HL-60 (cell line): Measurements from ENCODE around the gene MTG2.

Experiments used
- DNase-seq, 2 experiments: peaks; one replicate each; pipeline ENCODE4 v3.0.0-alpha.2; 2010 to 2020; ENCODE audit warnings: low read depth in 1 of 2, low spot score in 1 of 2
- H3K27ac ChIP-seq: fragments of 250-450 bp; sonication (Bioruptor Pico); replicated peaks from 2 replicates; pipeline ENCODE4 v1.5.1; 2020; ENCODE audit warnings: mild to moderate bottlenecking, moderate library complexity
- H3K27me3 ChIP-seq: fragments of 250-450 bp; sonication (Bioruptor Pico); 2 replicates; pipeline ENCODE4 v1.5.1; 2021; ENCODE audit warnings: mild to moderate bottlenecking, moderate library complexity; ENCODE audit not compliant: insufficient read depth, poor library complexity, severe bottlenecking
- H3K4me3 ChIP-seq: replicated peaks from 2 replicates; pipeline ENCODE4 v1.5.1; 2011; ENCODE audit warnings: mild to moderate bottlenecking, control low read depth, low read length; ENCODE audit not compliant: insufficient read depth
- CTCF ChIP-seq: IDR thresholded peaks from one replicate; pipeline ENCODE4 v1.5.1; 2011; ENCODE audit warnings: low read length, control low read depth, inconsistent platforms; ENCODE audit not compliant: insufficient read depth
- GABPA ChIP-seq: IDR thresholded peaks from 2 replicates; pipeline ENCODE4 v1.6.1; 2012; ENCODE audit warnings: low read depth
- POLR2AphosphoS5 ChIP-seq: IDR thresholded peaks from 2 replicates; pipeline ENCODE4 v1.6.1; 2012; ENCODE audit warnings: low read depth
- REST ChIP-seq: IDR thresholded peaks from 2 replicates; pipeline ENCODE4 v1.6.1; 2012; ENCODE audit warnings: low read depth; ENCODE audit not compliant: insufficient replicate concordance
- SPI1 ChIP-seq: IDR thresholded peaks from 2 replicates; pipeline ENCODE4 v1.6.1; 2012; ENCODE audit warnings: low read depth, mild to moderate bottlenecking, borderline replicate concordance

Gene MTG2

GRCh38 chr20:62201173-62202082 lies 18.6 kb downstream of the MTG2 start:
- Histone ChIP-seq H3K4me3 (no peak overlapping the region), H3K27me3 (no peaks in the 10 kb centered on the region), H3K27ac (no peak overlapping the region)
- DNase-seq: no peak
- TF ChIP-seq POLR2AphosphoS5 (no peak), REST (no peak), SPI1 (no peak), GABPA (no peak), CTCF (no peak)

- Histone ChIP-seq H3K4me3 (no peak overlapping the region), H3K27ac (no peak overlapping the region), H3K27me3 (no peaks in the 10 kb centered on the region)
- no peak for TF ChIP-seq CTCF
- no peak for TF ChIP-seq GABPA
- no peak for TF ChIP-seq SPI1
- no peak for TF ChIP-seq POLR2AphosphoS5
- TF ChIP-seq REST: no peak
- DNase-seq: no peak
Measured at GRCh38 chr20:62202083-62202395, 19.2 kb downstream of the MTG2 start.

GRCh38 chr20:62202676-62203377 lies 20.0 kb downstream of the MTG2 start:
- H3K27ac ChIP-seq: no peak overlapping the region
- TF ChIP-seq GABPA (no peak), REST (no peak), POLR2AphosphoS5 (no peak), CTCF (no peak), SPI1 (no peak)

More at GRCh38 chr20:62202676-62203377, 20.0 kb downstream of the MTG2 start:
- Histone ChIP-seq H3K27me3 (no peaks in the 10 kb centered on the region), H3K4me3 (no peak overlapping the region)
- DNase-seq: no peak
